Breast epithelium (tissue), 3 donors: ENCODE data around the gene AGGF1.

Source experiments
- CTCF ChIP-seq, 3 donors: fragments of 450-650 bp; IDR thresholded peaks; one replicate each; pipeline ENCODE4 v1.5.1; 2016 to 2017; ENCODE audit warnings: antibody characterized with exemption in 3 of 3, mild to moderate bottlenecking in 3 of 3, moderate library complexity in 3 of 3
- POLR2A ChIP-seq: fragments of 450-650 bp; IDR thresholded peaks from one replicate; pipeline ENCODE4 v1.6.1; 2016; ENCODE audit warnings: antibody characterized with exemption, mild to moderate bottlenecking, moderate library complexity

GRCh38 chr5:77006124-77006523 lies 24.1 kb upstream of the AGGF1 start:
- no peak for TF ChIP-seq CTCF (IDR thresholded peaks at IDR 0.05)
- TF ChIP-seq POLR2A, result no peak
